Measurements from ENCODE around the gene MVB12B.
"Not testable (repeated sequence)": the region's sequence is repeated elsewhere in the genome, so short reads cannot be mapped to it uniquely, and the experiment has no call there.

MVB12B gene

GRCh38 chr9:126532951-126533925 is 206.6 kb downstream of the MVB12B start:
- DNase-seq (ENCODE audit: low read depth in 2 of 2) = no peak

DNA sequence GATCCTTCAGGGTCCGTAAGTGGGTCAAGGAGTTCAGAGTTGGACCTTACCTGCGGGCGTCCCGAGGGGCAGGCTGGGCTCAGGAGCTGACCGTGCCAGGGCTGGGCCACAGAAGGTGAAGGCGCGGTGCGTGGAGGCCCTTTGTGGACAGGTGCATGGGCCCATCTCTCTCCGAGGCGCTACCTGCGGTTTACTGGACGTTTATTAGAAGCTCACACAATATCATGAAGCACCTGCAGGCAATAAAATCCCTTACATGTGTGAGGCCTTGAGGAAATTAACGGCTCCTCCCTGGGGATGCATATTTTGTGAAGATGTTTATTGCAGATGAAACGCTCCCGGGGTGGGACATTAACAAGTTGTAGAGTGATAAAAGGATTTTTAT is 207.3 kb downstream of the MVB12B start:
- no peak for DNase-seq (ENCODE audit: low read depth in 2 of 2)

DNA sequence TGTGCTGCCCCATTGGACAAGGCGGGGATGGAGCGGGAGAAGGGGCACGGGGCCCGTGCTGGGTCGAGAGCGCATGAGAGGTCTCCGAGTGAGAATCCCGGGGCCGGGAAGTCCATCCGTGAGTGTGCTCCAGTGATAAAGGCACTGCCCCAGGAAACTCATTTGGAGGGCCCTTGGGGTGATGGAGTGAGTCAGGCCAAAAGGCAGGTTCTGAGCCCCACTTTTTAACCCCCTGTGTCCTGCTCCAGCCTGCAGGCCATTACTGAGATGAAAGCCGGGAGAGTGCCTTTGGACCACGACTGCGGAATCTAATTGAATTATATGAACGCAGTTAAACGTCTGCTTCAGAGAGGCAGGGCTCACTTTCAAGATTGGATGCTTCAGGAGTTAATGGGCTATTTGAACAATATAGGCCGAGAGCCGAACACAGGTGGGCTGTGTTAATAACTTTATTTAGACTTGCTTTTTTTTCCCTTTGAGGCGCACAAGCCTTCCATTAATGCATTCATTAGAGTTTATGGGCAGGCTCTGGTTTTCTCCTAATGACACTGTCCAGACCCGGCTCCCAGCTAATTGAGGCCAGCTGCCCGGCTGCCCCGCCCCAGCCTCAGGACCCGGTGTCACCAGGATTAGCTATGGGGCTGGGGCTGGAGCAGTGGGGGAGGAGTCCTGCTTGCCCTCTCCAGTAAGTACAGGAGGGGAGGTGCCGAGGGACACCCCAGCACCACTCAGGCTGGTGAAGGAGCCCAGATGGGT is 208.0 kb downstream of the MVB12B start:
- no peak for DNase-seq (ENCODE audit: low read depth in 2 of 2)

DNA sequence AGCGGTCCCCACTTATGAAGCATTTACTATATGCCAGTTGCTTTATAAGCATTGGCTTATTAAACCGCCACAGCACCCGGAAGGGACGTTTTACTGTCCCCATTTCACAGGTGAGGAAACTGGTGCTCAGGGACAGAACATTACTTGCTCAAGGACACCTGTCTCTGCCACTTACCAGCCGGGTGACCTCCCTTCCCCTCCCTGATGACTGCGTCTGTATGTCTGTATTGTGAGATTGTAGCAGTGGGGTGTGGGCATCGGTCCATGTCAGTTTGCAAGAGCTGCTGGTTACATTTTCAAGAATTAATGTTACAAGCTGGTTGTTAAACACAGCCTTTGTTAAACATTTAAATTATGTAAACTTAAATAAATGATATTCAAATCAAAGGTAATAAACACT is 209.5 kb downstream of the MVB12B start:
- no peak for DNase-seq (ENCODE audit: low read depth in 2 of 2)

DNA sequence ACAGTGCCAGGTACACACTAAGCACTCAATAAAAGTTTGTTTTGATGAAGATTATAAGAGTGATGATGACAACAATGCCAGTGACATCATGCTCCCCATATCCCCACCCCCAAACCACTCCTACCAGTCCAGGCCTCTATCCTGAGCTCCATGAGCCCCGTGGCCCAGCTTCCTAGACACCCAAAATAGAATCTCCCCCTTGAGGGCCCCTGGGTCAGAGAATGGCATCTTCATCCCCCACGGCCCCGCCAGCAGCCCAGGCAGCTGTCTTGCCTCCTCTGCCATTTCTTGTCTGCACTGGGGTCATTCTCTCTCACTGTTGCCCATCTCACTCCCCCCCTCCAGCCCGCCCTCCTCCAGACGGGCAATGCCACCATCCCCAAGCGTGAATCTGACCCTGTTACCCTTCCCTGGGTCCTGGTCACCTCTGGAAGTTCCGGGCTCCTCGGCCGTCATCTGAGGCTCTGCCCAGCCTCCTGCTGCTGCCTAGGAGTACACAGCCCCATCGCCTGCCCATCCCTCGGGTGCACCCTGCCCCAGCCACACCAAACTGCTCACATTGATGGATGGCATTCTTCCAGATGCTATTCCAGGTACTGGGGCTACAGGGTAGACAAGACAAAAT is 210.3 kb downstream of the MVB12B start:
- DNase-seq (ENCODE audit: low read depth in 2 of 2) = no peak

DNA sequence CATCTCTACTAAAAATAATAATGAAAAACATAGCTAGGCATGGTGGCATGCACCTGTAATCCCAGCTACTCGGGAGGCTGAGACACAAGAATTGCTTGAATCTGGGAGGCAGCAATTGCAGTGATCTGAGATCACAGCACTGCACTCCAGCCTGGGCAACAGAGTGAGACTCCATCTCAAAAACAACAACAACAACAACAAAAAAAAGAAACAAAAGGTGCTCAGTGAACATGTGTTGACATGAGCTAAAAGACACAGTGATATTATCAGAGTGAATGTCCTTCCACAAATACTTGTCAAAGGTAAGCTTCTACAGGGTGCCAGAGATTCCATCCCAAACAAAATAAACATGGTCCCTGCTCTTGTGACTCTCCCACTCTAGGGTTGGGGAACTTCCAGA is 211.9 kb downstream of the MVB12B start:
- DNase-seq (ENCODE audit: low read depth in 2 of 2) = no peak

DNA sequence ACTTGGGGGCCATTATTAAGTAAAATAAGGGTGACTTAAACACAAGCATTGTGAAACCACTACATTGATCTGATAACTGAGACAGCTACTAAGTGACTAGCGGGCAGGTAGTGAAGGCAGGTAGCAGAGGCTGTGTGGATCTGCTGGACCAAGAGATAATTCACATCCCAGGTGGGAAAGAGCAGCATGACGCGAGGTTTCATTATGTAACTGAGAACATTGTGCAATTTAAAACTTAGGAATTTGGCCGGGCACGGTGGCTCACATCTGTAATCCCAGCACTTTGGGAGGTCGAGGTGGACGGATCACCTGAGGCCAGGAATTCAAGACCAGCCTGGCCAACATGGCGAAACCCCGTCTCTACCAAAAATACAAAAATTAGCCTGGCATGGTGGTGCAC is 213.8 kb downstream of the MVB12B start:
- not testable (repeated sequence) for DNase-seq (ENCODE audit: low read depth in 2 of 2)

DNA sequence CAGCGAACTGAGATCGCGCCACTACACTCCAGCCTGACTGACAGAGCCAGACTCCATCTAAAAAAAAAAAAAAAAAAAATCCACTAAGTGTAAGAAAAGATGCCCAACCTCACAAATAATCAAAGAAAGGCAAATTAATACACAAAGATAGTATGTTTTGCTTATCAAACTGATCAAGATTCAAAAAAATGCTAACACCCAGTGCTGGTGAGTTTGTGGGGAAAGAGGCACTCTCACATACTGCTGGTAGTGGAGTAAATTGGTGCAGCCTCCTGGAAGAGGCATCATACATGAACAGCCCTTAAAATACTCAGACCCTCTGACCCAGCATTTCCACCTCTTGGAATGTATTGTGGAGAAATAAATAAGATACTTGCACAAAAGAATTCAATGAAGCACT is 216.9 kb downstream of the MVB12B start:
- no peak for DNase-seq (ENCODE audit: low read depth in 2 of 2)

DNA sequence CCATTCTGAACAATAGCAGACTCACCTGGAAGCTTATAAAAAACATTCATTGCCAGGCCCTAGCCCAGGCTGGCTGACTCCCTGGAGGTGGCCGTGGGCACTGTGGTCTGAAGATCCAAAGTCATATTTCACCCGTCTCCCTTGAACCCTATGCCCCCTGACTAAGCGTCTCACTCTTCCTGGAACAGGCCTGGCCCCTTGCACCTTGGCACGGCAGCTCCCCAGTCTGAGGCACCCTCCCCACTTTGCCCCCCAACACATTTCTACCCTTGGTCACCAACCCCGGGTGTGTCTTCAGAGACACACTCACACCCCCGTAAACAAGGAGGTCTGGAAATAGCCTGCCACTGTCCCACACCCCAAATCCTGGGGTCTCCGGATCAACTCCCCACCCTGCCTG is 218.5 kb downstream of the MVB12B start:
- no peak for DNase-seq (ENCODE audit: low read depth in 2 of 2)

- no peak for DNase-seq (ENCODE audit: low read depth in 2 of 2)
Measured at GRCh38 chr9:126546036-126546435, 219.4 kb downstream of the MVB12B start.

DNA sequence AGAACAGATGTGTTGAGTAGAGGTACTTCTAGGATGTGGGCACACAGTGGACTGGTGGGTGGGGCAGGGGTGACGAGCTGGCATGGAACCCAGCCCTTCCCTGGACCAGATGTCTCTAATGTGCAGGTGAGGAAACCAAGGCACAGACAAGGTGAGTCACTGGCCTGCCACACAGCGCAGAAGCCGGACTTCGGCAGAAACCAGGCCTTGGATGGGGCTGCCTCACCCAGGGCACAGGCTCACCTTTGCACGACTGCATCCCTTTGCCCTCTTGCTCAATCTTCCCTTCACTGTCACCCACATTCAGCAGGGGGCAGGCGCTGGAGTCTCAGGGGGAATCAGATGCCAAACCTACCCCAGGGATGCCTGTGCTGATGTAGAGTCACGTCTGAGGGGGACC is 221.7 kb downstream of the MVB12B start:
- no peak for DNase-seq (ENCODE audit: low read depth in 2 of 2)

DNA sequence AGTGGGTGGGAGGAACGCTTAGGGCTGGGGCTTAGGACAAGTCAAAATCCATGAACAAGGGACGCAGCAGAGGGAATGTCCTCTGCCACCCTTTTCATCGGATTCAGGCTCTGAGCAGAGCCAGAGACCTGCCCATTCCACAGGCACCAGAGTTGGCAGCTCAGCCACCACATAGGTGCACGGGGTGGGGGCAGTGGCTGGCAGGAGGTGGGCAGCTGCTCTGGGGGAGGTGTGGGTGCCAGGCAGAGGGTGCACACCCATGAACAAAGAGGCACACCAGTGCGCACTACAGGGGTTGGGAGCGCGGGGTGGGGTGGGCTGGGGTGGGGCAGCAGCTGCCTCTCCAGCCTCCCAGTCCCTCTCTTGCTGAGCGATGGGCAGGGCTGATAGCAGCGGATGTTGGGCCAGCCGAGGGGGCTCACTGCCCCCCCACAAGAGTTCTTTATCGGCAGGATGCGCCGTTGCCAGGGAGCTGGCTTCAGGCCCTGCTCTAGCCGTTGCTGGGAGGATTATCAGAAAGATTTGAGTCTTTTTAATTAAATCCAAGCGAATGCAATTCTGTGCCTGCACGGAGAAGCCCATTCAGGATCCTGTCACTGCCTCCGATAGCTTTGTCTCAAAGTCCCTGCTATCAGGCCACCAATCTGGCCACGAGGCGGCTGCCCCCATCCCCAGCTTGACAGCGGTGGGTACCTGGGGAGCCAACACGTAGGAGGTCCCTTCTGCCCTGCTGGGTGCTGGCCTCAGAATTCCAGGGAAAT is 222.8 kb downstream of the MVB12B start:
- DNase-seq (ENCODE audit: low read depth in 2 of 2) = no peak

- no peak for DNase-seq (ENCODE audit: low read depth in 2 of 2)
Measured at GRCh38 chr9:126550891-126551351, 224.3 kb downstream of the MVB12B start.

- DNase-seq (ENCODE audit: low read depth in 2 of 2) = no peak
Measured at GRCh38 chr9:126551812-126552211, 225.2 kb downstream of the MVB12B start.

DNA sequence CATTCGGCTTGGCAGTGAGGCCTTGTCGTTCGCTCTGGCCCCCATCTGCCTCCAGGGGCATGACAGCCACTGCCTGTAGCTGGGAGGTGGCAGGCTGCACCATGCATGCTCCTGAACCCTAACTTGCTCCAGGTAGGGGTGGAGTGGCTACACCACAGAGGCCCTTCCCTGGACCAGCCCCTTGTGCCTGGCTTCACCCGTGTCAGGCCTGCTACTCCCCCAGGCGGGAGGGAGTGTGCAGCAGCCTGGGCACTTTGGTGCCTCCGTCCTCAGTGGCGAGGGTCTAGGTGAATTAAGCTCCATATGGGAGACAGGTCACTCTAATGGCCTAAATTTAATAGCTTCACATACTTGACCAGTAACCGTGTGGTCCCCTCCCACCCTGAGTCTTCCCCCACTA is 227.7 kb downstream of the MVB12B start:
- DNase-seq (ENCODE audit: low read depth in 2 of 2) = no peak

DNA sequence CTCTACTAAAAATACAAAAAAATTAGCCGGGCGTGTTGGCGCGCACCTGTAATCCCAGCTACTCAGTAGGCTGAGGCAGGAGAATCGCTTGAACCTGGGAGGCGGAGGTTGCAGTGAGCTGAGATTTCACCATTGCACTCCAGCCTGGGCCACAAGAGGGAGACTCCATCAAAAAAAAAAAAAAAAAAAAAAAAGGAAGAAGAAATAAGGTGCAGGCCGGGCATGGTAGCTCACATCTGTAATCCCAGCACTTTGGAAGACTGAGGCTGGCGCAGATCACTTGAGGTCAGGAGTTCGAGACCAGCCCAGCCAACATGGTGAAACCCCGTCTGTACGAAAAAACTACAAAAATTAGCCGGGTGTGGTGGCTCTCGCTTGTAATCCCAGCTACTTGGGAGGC is 228.8 kb downstream of the MVB12B start:
- not testable (repeated sequence) for DNase-seq (ENCODE audit: low read depth in 2 of 2)

All from stimulated activated CD8-positive, alpha-beta memory T cell treated with anti-CD3 and anti-CD28 coated beads, Interleukin-2, amount 100 ng/mL, for 48 hours (primary cell).